Naive B cell (primary cell): Measurements from ENCODE around the gene EFHD1. TPM values are rescaled to one million over a fixed set of nuclear protein-coding genes. Genes with fewer than 3 reads are reported as not detected.

Experiments
- polyA plus RNA-seq, 6 donors: library from polyadenylated mRNA; unstranded; fragments of 300-500 nt; fragmentation: Illumina TruSeq; gene quantifications; one replicate each; pipeline ENCODE4 v1.2.3, GENCODE V29; 2021; ENCODE audit warnings: low read depth in 6 of 6

The EFHD1 gene
- polyA plus RNA-seq, 6 donors from 2014 or later = not detected

Other genes starting within 250 kb of the EFHD1 start
- not detected for gene ALPG, start 226.8 kb upstream of the EFHD1 start, polyA plus RNA-seq
- gene ALPI, start 177.5 kb upstream of the EFHD1 start, polyA plus RNA-seq = not detected
- not detected for gene ECEL1, start 145.8 kb upstream of the EFHD1 start, polyA plus RNA-seq
- not detected for gene PRSS56, start 113.2 kb upstream of the EFHD1 start, polyA plus RNA-seq
- not detected for gene CHRND, start 107.4 kb upstream of the EFHD1 start, polyA plus RNA-seq
- not detected for gene CHRNG, start 93.9 kb upstream of the EFHD1 start, polyA plus RNA-seq
- 1 to 10 TPM; 2.6 to 9.2 (median 7.9) TPM for gene TIGD1, start 83.0 kb upstream of the EFHD1 start, polyA plus RNA-seq
- 10 to 100 TPM; 51.0 to 69.0 (median 63.1) TPM for gene EIF4E2, start 82.9 kb upstream of the EFHD1 start, polyA plus RNA-seq
- 10 to 100 TPM in 5 of 6 donors, 1 to 10 TPM in 1; 9.6 to 33.6 (median 18.3) TPM for gene GIGYF2, start 63.7 kb downstream of the EFHD1 start, polyA plus RNA-seq
- gene KCNJ13, start 143.0 kb downstream of the EFHD1 start, polyA plus RNA-seq = under 1 TPM in 3 of 6 donors, not detected in 3; 0.18 to 0.71 (median 0.27) TPM
- gene SNORC, start 236.7 kb downstream of the EFHD1 start, polyA plus RNA-seq = under 1 TPM in 1 of 6 donors, not detected in 5; 0.12 TPM